Activated T-cell treated with anti-CD3 and anti-CD28 coated beads, Interleukin-2, amount 50 U/mL, for 72 hours (primary cell): Measurements from ENCODE around the gene MED23. TPM values are rescaled to one million over a fixed set of nuclear protein-coding genes. Genes with fewer than 3 reads are reported as not detected.
A peak's percentile ranks its signal among the peaks of the same experiment; 100 is the strongest.

Experiments used
- ATAC-seq, 2 donors: fragments of 150-1000 bp; cut with Tn5 transposase; replicated peaks in 1 of 2; 2 replicates each; pipeline ENCODE4 v1.10.0; 2021; ENCODE audit warnings: moderate library complexity in 2 of 2, mild to moderate bottlenecking in 1 of 2
- DNase-seq, 2 donors: peaks; one replicate each; pipeline ENCODE4 v3.0.0; 2021 to 2022; ENCODE audit warnings: mixed read lengths in 1 of 2
- H3K27ac Mint-ChIP-seq: one replicate; pipeline ENCODE4 v1.8.0; 2022; ENCODE audit warnings: mild to moderate bottlenecking, moderate library complexity, mixed read lengths
- H3K27me3 Mint-ChIP-seq: one replicate; pipeline ENCODE4 v1.8.0; 2022; ENCODE audit warnings: low read depth, mixed read lengths
- H3K36me3 Mint-ChIP-seq, 2 donors: one replicate each; pipeline ENCODE4 v1.8.0; 2022; ENCODE audit warnings: mixed read lengths in 2 of 2, mild to moderate bottlenecking in 1 of 2; ENCODE audit not compliant: insufficient read depth in 2 of 2
- H3K4me1 Mint-ChIP-seq: one replicate; pipeline ENCODE4 v1.8.0; 2022; ENCODE audit warnings: low read depth, mixed read lengths
- H3K4me3 Mint-ChIP-seq, 2 donors: one replicate each; pipeline ENCODE4 v1.8.0; 2022; ENCODE audit warnings: mild to moderate bottlenecking in 2 of 2, mixed read lengths in 2 of 2, moderate library complexity in 2 of 2
- H3K9me3 Mint-ChIP-seq, 2 donors: one replicate each; pipeline ENCODE4 v1.8.0; 2022; ENCODE audit warnings: mixed read lengths in 2 of 2
- total RNA-seq, 2 donors: library from RNA; stranded (reverse); gene quantifications; one replicate each; pipeline ENCODE4 v1.2.3, GENCODE V29; 2022

The MED23 gene
- total RNA-seq, 2 donors from 2014 or later: 38.5 to 40.1 TPM

DNA sequence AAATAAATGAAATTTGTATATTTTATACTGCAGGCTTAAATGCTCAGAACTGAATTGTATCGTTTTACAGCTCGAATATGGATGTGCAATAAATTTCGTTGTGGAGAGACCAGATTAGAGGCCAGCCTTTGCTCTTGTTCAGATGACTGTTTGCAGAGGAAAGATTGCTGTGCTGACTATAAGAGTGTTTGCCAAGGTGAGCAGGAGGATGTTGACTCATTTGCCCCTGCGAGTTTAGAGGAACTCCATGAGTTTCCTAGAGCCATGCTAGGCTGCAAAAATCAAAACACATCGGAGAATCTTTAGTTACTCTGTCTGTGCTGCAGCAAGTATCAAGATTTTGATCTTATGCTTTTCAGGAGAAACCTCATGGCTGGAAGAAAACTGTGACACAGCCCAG is 24.4 kb upstream of the MED23 start:
- H3K27me3 Mint-ChIP-seq: no peaks in the 10 kb centered on the region
- H3K9me3 Mint-ChIP-seq: no peaks in the 10 kb centered on the region
- H3K27ac Mint-ChIP-seq: no peak overlapping the region
- H3K4me1 Mint-ChIP-seq: no peaks in the 10 kb centered on the region
- DNase-seq (no peak), ATAC-seq (no peak)
- no peak overlapping the region for H3K4me3 Mint-ChIP-seq
- H3K36me3 Mint-ChIP-seq: no peaks in the 10 kb centered on the region

- Mint-ChIP-seq H3K27ac (no peak overlapping the region), H3K9me3 (no peaks in the 10 kb centered on the region), H3K36me3 (no peaks in the 10 kb centered on the region), H3K4me1 (no peaks in the 10 kb centered on the region), H3K4me3 (no peak overlapping the region), H3K27me3 (no peaks in the 10 kb centered on the region)
- ATAC-seq: no peak
- DNase-seq: no peak
Observed at GRCh38 chr6:131651782-131652181, 23.7 kb upstream of the MED23 start.

- DNase-seq (no peak), ATAC-seq (no peak)
- no peaks in the 10 kb centered on the region for H3K4me1 Mint-ChIP-seq
- no peak overlapping the region for H3K27ac Mint-ChIP-seq
- no peak overlapping the region for H3K4me3 Mint-ChIP-seq
- H3K9me3 Mint-ChIP-seq: no peaks in the 10 kb centered on the region
- no peaks in the 10 kb centered on the region for H3K27me3 Mint-ChIP-seq
- no peaks in the 10 kb centered on the region for H3K36me3 Mint-ChIP-seq
Observed at GRCh38 chr6:131646249-131646670, 18.2 kb upstream of the MED23 start.

- no peak for ATAC-seq
- no peaks in the 10 kb centered on the region for H3K36me3 Mint-ChIP-seq
- H3K4me1 Mint-ChIP-seq: no peaks in the 10 kb centered on the region
- H3K4me3 Mint-ChIP-seq: no peak overlapping the region
- H3K27ac Mint-ChIP-seq: no peak overlapping the region
- H3K9me3 Mint-ChIP-seq: no peaks in the 10 kb centered on the region
- DNase-seq: no peak
- no peaks in the 10 kb centered on the region for H3K27me3 Mint-ChIP-seq
Observed at GRCh38 chr6:131645846-131646245, 17.8 kb upstream of the MED23 start.

DNA sequence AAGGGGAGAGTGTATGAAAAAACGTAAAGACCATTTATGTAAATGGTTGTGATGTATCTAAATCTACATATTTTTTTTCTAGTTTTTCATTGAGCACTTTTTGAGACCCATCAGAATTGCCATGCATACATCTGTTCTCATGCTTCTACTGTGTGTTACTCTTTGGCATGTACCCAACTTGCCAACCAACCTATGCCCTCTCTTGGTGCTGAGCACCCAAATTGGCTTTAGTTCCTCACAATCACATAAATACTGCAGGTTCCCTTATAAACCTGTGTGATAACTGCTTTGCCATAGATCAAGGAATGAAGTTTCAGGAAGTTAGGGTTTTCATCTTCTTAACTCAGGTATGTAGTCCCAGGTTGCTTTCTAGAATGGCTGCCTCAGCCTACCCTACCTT is 16.9 kb upstream of the MED23 start:
- no peaks in the 10 kb centered on the region for H3K4me1 Mint-ChIP-seq
- H3K4me3 Mint-ChIP-seq: no peak overlapping the region
- DNase-seq (no peak), ATAC-seq (no peak)
- no peaks in the 10 kb centered on the region for H3K36me3 Mint-ChIP-seq
- H3K27ac Mint-ChIP-seq: no peak overlapping the region
- H3K27me3 Mint-ChIP-seq: no peaks in the 10 kb centered on the region
- no peaks in the 10 kb centered on the region for H3K9me3 Mint-ChIP-seq

- Mint-ChIP-seq H3K36me3 (peaks cover 0 to under 1% of the 10 kb centered on the region in 2 donors), H3K9me3 (no peaks in the 10 kb centered on the region), H3K4me3 (no peak overlapping the region), H3K27ac (no peak overlapping the region), H3K27me3 (no peaks in the 10 kb centered on the region), H3K4me1 (no peaks in the 10 kb centered on the region)
- ATAC-seq (no peak), DNase-seq (no peak)
Observed at GRCh38 chr6:131643855-131644460, 15.9 kb upstream of the MED23 start.

DNA sequence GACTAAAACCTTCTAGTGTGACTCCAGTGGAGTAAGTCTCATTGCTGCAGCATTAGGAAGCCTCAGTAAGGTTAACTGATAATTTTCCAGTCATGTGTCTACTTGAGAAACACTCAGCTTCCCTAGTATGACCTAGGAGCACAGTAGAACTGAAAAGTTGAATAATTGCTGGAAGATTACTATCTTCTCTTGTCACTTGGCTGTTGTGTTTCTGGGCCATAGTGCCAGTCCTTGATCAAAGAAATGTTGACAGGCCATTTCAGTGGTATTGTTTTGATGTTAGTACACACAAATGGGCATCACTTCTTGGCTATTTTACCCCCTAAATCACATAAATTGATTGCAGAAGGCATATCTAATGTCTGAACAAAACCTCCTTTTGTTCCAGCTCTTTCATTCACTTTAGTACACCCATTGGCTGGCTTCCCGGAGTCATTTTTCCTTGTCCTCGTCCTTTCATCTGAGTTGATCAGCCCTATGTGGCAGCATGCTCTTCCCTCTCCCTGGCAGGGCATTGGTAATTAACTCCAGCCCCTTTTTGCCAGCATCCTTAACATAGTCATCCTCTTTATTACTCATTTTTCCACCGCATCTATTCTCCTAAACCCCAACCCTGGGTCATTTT is 15.1 kb upstream of the MED23 start:
- Mint-ChIP-seq H3K36me3 (peaks cover under 1 to 2% of the 10 kb centered on the region in 2 donors), H3K27ac (no peak overlapping the region), H3K4me1 (peaks cover 3% of the 10 kb centered on the region), H3K27me3 (no peaks in the 10 kb centered on the region), H3K4me3 (no peak overlapping the region), H3K9me3 (no peaks in the 10 kb centered on the region)
- no peak for DNase-seq
- peak in 1 of 2 donors; percentile 32 for ATAC-seq

- DNase-seq (no peak), ATAC-seq (no peak)
- Mint-ChIP-seq H3K9me3 (no peaks in the 10 kb centered on the region), H3K27ac (no peak overlapping the region), H3K4me3 (no peak overlapping the region), H3K27me3 (no peaks in the 10 kb centered on the region), H3K36me3 (peaks cover 4% of the 10 kb centered on the region in 2 donors), H3K4me1 (peaks cover 7% of the 10 kb centered on the region)
Observed at GRCh38 chr6:131642565-131642964, 14.5 kb upstream of the MED23 start.

GRCh38 chr6:131641554-131641953 is 13.5 kb upstream of the MED23 start:
- ATAC-seq (no peak), DNase-seq (no peak)
- Mint-ChIP-seq H3K4me3 (no peak overlapping the region), H3K27me3 (no peaks in the 10 kb centered on the region), H3K9me3 (no peaks in the 10 kb centered on the region), H3K36me3 (peaks cover 4% of the 10 kb centered on the region in 2 donors), H3K4me1 (peaks cover 7% of the 10 kb centered on the region), H3K27ac (no peak overlapping the region)

- H3K27me3 Mint-ChIP-seq: no peaks in the 10 kb centered on the region
- ATAC-seq (no peak), DNase-seq (no peak)
- H3K4me3 Mint-ChIP-seq: no peak overlapping the region
- peaks cover 7% of the 10 kb centered on the region for H3K4me1 Mint-ChIP-seq
- no peaks in the 10 kb centered on the region for H3K9me3 Mint-ChIP-seq
- peaks cover 4% of the 10 kb centered on the region in 2 donors for H3K36me3 Mint-ChIP-seq
- peak overlapping the region; percentile 85 for H3K27ac Mint-ChIP-seq
Observed at GRCh38 chr6:131640576-131640975, 12.5 kb upstream of the MED23 start.

- H3K36me3 Mint-ChIP-seq: peaks cover 4% of the 10 kb centered on the region in 2 donors
- H3K4me3 Mint-ChIP-seq: peak overlapping the region in 1 of 2 donors; percentile 60
- H3K9me3 Mint-ChIP-seq: no peaks in the 10 kb centered on the region
- H3K27me3 Mint-ChIP-seq: no peaks in the 10 kb centered on the region
- H3K27ac Mint-ChIP-seq: peak overlapping the region; percentile 85
- DNase-seq (peak; percentile 12 to 32), ATAC-seq (peak; percentile 95 to 97)
- H3K4me1 Mint-ChIP-seq: peaks cover 7% of the 10 kb centered on the region
Observed at GRCh38 chr6:131640100-131640499, 12.1 kb upstream of the MED23 start.

DNA sequence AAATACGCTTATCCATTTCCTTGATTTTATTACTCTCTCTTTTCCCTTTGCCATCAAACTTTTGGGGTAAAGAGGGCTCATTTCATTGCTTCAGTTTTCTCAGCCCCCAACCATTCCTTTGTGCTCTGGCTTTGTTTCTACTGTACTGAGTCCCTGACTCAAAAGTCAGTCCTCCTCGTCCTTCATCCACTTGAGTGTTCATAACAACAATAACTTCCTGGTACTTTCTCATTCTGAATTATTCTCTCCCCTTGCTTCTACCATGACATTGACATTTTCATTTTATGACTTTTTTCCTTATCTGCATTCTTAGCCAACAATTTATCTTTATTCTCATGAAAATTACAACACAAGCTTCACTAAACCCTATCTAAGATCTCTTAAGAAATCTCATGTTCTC is 10.0 kb upstream of the MED23 start:
- Mint-ChIP-seq H3K9me3 (no peaks in the 10 kb centered on the region), H3K4me3 (peak overlapping the region; percentile 23 to 45), H3K4me1 (peaks cover 7% of the 10 kb centered on the region), H3K27me3 (no peaks in the 10 kb centered on the region), H3K36me3 (peaks cover 4% of the 10 kb centered on the region in 2 donors), H3K27ac (peak overlapping the region; percentile 67)
- ATAC-seq (no peak), DNase-seq (no peak)

DNA sequence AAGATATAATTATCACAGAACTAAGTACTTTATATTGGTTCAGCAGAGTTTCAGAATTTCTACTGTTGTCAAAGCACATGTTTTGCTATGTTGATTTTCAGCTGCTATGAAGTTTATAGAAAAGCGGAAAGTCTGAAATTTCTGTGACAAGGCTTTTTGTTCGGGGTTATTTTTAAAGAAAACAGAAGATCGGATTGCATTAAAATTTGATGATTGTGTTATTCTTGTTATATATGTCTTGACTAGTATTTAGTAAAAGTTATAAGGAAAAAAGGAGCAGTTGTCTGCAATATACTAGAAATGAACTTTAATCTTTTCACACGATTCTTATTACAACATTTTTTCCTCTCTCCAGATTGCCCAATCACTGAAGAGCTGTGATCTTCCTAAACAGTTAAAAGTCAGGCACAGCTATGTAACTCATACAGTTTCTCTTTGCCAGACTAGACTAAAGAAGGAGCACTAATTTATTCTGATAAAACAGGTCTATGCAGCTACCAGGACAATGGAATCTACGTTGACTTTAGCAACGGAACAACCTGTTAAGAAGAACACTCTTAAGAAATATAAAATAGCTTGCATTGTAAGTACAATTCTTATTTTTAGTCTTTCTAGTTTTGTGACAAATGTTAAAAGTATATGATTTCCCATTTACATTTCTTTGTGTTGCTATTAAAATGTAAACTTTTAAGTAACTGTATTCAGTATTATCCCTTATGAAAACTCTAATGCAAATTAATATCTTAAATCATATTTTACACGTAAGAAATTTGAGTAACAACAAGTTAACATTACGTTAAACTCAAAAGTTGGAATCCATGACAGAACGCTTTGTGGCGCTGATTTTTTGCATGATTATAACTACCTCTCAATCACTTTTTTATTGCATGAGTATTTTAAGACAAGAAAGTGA is 9.1 kb upstream of the MED23 start, which contains the start of gene ENPP3:
TSS of gene ENPP3 (plus strand) at position 423 of the 913 bp plus-strand sequence. CDS start at position 506, 83 bp downstream.
- Mint-ChIP-seq H3K27me3 (no peaks in the 10 kb centered on the region), H3K36me3 (peaks cover 4% of the 10 kb centered on the region in 2 donors), H3K4me3 (peak within 1 kb of the TSS; percentile 23 to 45), H3K4me1 (peaks cover 7% of the 10 kb centered on the region), H3K9me3 (no peaks in the 10 kb centered on the region), H3K27ac (peak within 1 kb of the TSS; percentile 67)
- DNase-seq (no peak), ATAC-seq (no peak)
